Esophagus squamous epithelium (tissue), 5 donors: ENCODE results near the gene FGF14. TPM values are rescaled to one million over a fixed set of nuclear protein-coding genes. Genes with fewer than 3 reads are reported as not detected.

ENCODE experiments used
- DNase-seq: peaks from one replicate; lab custom pipeline; 2025; lab: John Stamatoyannopoulos, UW
- H3K27ac ChIP-seq, 4 donors: fragments of 200-600 bp; sonication (generic); one replicate each; pipeline ENCODE4 v1.5.1; 2016 to 2019; ENCODE audit warnings: mild to moderate bottlenecking in 1 of 4
- H3K27me3 ChIP-seq, 4 donors: fragments of 200-600 bp; sonication (generic); 1 replicate in 3 of 4; 2 replicates in 1 of 4; pipeline versions ENCODE4 v1.5.1 to v1.6.0; 2017 to 2021; ENCODE audit warnings: antibody characterized with exemption in 1 of 4
- H3K36me3 ChIP-seq, 3 donors: fragments of 200-600 bp; sonication (generic); one replicate each; pipeline ENCODE4 v1.5.1; 2016 to 2019
- H3K4me1 ChIP-seq, 3 donors: fragments of 200-600 bp; sonication (generic); one replicate each; pipeline ENCODE4 v1.5.1; 2017 to 2019
- H3K4me3 ChIP-seq, 4 donors: fragments of 200-600 bp; sonication (generic); 1 replicate in 3 of 4; 2 replicates in 1 of 4; pipeline ENCODE4 v1.5.1; 2016 to 2019; ENCODE audit warnings: mild to moderate bottlenecking in 2 of 4, moderate library complexity in 1 of 4
- H3K9me3 ChIP-seq, 3 donors: fragments of 200-600 bp; sonication (generic); one replicate each; pipeline ENCODE4 v1.5.1; 2016 to 2019
- POLR2A ChIP-seq, 4 donors: fragments of 450-650 bp; IDR thresholded peaks; one replicate each; pipeline ENCODE4 v1.6.1; 2017; ENCODE audit warnings: antibody characterized with exemption in 4 of 4, mild to moderate bottlenecking in 4 of 4, moderate library complexity in 3 of 4
- WGBS, 2 donors: methylation state at CpG; one replicate each; pipeline ENCODE4 v1.1.5; 2018; 5-methylcytosine and 5-hydroxymethylcytosine counted together
- intact Hi-C: fragments of 100-400 bp; cut with DNase I; formaldehyde crosslinking; loops from one replicate; pipeline ENCODE4 v1.15.0; 2022
- total RNA-seq, 4 donors: library from RNA; depleted of rRNA; stranded (reverse); fragments of >200 nt; gene quantifications; one replicate each; pipeline ENCODE4 v1.1.0, GENCODE V29; 2016
- TF ChIP-seq, protein P1 (sequence below), 6 experiments: fragments of 450-650 bp in 4 of 6; fragments of 200-600 bp in 2 of 6; sonication (generic) in 2 of 6; IDR thresholded peaks; one replicate each; pipeline ENCODE4 v1.5.1; 2016 to 2019; ENCODE audit warnings: antibody characterized with exemption in 6 of 6, mild to moderate bottlenecking in 4 of 6, moderate library complexity in 4 of 6
- donor health status: DM: yes; HTN: yes; CAD: no.

FGF14 gene
- total RNA-seq, 4 donors from 2014 or later = 0.11 to 4.2 (median 1.0) TPM

DNA sequence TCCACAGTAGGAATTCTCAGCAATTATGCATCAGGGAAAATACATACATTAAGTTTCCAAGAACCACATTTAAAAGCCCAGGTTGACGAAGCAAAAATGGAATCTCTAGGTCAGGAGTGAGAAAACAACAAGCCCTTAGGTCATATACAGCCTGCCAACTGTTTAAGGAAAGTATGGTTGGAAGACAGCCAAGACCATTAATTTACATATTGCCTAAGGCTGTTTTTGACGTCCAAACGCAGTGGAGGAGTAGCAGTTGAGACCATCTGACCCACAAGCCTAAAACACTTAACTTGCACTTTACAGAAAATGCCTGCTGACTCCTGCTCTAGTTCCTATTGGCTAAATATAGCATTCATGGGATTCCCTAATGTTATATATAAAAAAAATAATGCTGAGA is 650.4 kb downstream of the FGF14 start:
- no peak overlapping the region for H3K4me3 ChIP-seq

DNA sequence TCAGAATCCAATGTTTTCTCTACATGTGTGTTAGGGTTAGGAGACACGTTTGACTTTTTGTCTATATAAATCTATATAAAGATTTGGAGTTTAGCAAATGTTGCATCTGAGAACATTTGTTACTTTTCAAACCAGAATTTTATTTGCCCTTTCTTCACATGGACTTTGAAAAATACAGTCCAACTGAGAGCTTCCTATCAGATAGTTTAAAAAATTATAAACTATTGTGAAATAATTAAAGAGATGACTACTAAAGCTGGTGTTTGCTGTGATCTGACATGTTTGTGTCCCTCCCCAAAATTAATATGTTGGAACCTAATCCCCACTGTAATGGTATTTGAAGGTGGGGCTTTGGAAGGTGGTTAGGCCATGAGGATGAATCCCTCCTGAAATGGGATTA is 652.3 kb downstream of the FGF14 start:
- WGBS, 2 donors = 79 to 85% methylated on average over 1 of the region's 1 CpG
- TF ChIP-seq, protein P1, sequence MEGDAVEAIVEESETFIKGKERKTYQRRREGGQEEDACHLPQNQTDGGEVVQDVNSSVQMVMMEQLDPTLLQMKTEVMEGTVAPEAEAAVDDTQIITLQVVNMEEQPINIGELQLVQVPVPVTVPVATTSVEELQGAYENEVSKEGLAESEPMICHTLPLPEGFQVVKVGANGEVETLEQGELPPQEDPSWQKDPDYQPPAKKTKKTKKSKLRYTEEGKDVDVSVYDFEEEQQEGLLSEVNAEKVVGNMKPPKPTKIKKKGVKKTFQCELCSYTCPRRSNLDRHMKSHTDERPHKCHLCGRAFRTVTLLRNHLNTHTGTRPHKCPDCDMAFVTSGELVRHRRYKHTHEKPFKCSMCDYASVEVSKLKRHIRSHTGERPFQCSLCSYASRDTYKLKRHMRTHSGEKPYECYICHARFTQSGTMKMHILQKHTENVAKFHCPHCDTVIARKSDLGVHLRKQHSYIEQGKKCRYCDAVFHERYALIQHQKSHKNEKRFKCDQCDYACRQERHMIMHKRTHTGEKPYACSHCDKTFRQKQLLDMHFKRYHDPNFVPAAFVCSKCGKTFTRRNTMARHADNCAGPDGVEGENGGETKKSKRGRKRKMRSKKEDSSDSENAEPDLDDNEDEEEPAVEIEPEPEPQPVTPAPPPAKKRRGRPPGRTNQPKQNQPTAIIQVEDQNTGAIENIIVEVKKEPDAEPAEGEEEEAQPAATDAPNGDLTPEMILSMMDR (IDR thresholded peaks at IDR 0.05) = no peak
- TF ChIP-seq POLR2A (IDR thresholded peaks at IDR 0.05) = no peak
- Histone ChIP-seq H3K27me3 (no peaks in the 10 kb centered on the region), H3K4me3 (no peak overlapping the region), H3K4me1 (no peaks in the 10 kb centered on the region), H3K9me3 (no peaks in the 10 kb centered on the region), H3K27ac (no peak overlapping the region), H3K36me3 (no peaks in the 10 kb centered on the region)
- intact Hi-C loops = no loop called here
- no peak for DNase-seq

More for the DNA sequence above, 650.4 kb downstream of the FGF14 start:
- H3K9me3 ChIP-seq = no peaks in the 10 kb centered on the region
- WGBS, 2 donors = 6 to 18% methylated on average over 3 of the region's 3 CpGs
- no peak for DNase-seq
- H3K27me3 ChIP-seq = no peaks in the 10 kb centered on the region
- TF ChIP-seq, protein P1 (IDR thresholded peaks at IDR 0.05) = no peak
- TF ChIP-seq POLR2A (IDR thresholded peaks at IDR 0.05) = no peak
- intact Hi-C loops = no loop called here
- H3K27ac ChIP-seq = no peak overlapping the region
- H3K4me1 ChIP-seq = no peaks in the 10 kb centered on the region
- H3K36me3 ChIP-seq = no peaks in the 10 kb centered on the region

DNA sequence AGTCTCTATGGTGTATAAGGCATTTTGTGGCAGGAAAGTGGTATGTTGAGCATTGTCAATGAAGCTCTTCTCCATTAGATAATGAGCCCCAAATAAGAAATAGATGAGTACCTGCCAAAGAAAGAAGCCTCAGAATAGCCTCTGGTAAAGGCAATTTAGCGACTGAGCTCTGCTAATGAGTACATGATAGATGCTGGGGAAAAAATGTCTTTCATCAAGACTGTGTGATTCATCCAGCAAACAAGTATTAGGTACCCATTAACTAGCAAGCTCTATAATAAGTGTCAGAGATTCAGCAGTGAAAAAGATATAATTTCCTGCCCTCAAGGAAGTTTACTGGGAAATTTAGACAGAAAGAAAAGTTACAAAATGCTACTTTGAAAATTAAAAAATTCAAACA is 654.8 kb downstream of the FGF14 start:
- no peak for DNase-seq
- WGBS, 2 donors = 78 to 85% methylated on average over 1 of the region's 1 CpG
- Histone ChIP-seq H3K36me3 (no peaks in the 10 kb centered on the region), H3K9me3 (no peaks in the 10 kb centered on the region), H3K4me1 (no peaks in the 10 kb centered on the region), H3K4me3 (no peak overlapping the region), H3K27me3 (no peaks in the 10 kb centered on the region), H3K27ac (no peak overlapping the region)
- no peak for TF ChIP-seq POLR2A (IDR thresholded peaks at IDR 0.05)
- TF ChIP-seq, protein P1 (IDR thresholded peaks at IDR 0.05) = no peak
- intact Hi-C loops = no loop called here

DNA sequence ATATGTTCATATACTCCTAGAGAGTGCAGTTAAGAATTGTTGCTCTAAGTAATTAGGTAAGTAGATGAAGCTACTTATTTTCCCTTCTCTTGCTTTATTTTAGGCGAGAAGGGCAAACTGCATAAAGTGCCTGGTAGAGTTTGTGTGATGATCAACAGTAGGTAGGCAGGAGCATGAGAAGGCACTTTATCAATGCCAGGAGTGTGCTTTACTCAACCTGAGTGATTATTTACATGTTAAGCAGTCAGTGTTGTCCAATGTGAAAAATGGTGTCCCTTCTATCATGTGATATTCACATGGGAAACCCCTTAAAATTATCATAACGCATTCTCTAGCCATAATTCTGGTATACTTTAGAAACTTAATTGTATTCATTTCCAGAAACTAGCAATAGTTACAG is 655.3 kb downstream of the FGF14 start:
- no peaks in the 10 kb centered on the region for H3K27me3 ChIP-seq
- no peak overlapping the region for H3K27ac ChIP-seq
- intact Hi-C loops = no loop called here
- TF ChIP-seq POLR2A (IDR thresholded peaks at IDR 0.05) = no peak
- TF ChIP-seq, protein P1 (IDR thresholded peaks at IDR 0.05) = no peak
- no peaks in the 10 kb centered on the region for H3K36me3 ChIP-seq
- WGBS, 2 donors = 83 to 91% methylated on average over 2 of the region's 2 CpGs
- H3K9me3 ChIP-seq = no peaks in the 10 kb centered on the region
- no peaks in the 10 kb centered on the region for H3K4me1 ChIP-seq
- no peak for DNase-seq
- no peak overlapping the region for H3K4me3 ChIP-seq

DNA sequence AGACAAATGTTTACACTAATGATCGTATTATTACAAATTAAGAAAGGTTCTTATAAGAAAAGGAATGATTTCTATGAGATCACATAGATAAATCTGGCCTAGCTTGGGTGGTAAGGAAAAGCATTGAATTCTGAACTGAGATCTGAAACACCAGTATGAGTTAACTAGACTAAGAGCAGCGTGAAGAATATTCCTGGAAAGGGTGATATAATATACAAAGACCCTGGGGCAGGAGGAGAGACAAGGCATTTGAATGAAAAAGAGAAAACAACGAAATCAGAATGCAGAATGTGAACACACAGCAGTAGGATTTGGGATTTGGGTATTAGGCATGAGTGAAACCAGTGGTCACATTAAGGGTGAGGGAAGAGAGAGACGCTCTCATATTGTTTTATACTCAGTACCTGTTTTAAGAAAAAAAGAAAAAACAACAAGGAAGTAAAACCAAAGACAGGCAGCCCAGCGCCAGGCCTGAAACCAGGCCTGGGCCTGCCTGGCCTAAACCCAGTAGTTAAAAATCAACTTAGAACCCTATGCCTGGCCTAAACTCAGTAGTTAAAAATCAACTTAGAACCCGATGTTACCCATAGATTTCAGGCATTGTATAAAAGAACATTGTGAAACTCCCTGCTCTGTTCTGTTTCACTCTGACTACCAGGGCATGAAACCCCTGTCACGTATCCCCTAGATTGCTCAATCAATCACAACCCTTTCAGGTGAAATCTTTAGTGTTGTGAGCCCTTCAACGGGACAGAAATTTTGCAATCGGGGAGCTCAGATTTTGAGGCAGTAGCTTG is 662.3 kb downstream of the FGF14 start:
- intact Hi-C loops = no loop called here
- H3K36me3 ChIP-seq = no peaks in the 10 kb centered on the region
- H3K27ac ChIP-seq = no peak overlapping the region
- TF ChIP-seq, protein P1 (IDR thresholded peaks at IDR 0.05) = no peak
- TF ChIP-seq POLR2A (IDR thresholded peaks at IDR 0.05) = no peak
- no peaks in the 10 kb centered on the region for H3K27me3 ChIP-seq
- 64 to 79% methylated on average over 9 of the region's 9 CpGs for WGBS, 2 donors
- no peak overlapping the region for H3K4me3 ChIP-seq
- DNase-seq = no peak
- no peaks in the 10 kb centered on the region for H3K4me1 ChIP-seq
- H3K9me3 ChIP-seq = no peaks in the 10 kb centered on the region
